IPS-18c (cell line): ENCODE data around the gene MARCHF6.
"Not testable (repeated sequence)": the region's sequence is repeated elsewhere in the genome, so short reads cannot be mapped to it uniquely, and the experiment has no call there.

Experiments used
- H3K4me3 ChIP-seq: 2 replicates; pipeline ENCODE4 v1.7.0; 2013; ENCODE audit warnings: low read depth, mild to moderate bottlenecking, low read length, moderate library complexity; ENCODE audit not compliant: insufficient read depth
- H3K9me3 ChIP-seq: one replicate; pipeline ENCODE4 v1.6.1; 2013; ENCODE audit warnings: mild to moderate bottlenecking, low read length, moderate library complexity; ENCODE audit not compliant: control insufficient read depth, insufficient read depth

MARCHF6 gene

DNA sequence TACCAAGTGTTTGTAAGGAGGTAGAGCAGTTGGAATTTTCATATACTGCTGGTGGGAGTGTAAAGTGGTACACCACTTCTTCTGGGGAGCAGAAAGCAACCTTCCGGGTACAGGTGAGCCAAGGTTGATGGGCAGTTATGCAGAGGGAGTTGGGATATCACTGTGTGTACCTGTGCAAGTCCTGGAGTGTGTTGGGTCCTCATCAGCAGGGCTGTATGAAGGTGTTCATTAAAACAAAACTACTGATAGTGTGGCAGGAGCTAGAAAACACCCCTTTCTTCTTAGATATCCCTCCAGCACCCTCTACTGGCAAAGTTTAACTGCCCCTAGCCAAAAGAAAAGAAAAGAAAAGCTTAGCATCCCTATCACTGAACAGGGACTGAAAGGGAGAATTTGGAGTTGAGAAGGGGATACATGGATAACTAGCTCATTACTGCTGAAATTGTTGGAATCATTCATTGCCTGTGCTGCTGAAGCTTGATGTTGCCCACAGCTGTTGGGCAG is 10.7 kb downstream of the MARCHF6 start:
- H3K4me3 ChIP-seq: no peak overlapping the region
- H3K9me3 ChIP-seq: no peaks in the 10 kb centered on the region

DNA sequence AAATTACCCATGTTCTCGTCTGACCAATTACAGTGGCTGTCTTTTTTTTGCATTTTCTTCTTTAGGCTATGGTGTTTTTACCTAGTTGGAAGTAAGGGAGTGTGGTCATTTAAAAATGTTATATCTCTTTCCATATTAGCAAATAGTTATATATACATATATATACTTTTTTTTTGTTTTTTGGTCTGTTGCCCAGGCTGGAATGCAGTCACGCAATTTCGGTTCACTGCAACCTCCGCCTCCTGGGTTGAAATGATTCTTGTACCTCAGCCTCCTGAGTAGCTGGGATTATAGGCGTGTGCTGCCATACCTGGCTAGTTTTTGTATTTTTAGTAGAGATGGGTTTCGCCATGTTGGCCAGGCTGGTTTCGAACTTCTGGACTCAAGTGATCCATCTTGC is 12.3 kb downstream of the MARCHF6 start:
- Histone ChIP-seq H3K9me3 (no peaks in the 10 kb centered on the region), H3K4me3 (no peak overlapping the region)

DNA sequence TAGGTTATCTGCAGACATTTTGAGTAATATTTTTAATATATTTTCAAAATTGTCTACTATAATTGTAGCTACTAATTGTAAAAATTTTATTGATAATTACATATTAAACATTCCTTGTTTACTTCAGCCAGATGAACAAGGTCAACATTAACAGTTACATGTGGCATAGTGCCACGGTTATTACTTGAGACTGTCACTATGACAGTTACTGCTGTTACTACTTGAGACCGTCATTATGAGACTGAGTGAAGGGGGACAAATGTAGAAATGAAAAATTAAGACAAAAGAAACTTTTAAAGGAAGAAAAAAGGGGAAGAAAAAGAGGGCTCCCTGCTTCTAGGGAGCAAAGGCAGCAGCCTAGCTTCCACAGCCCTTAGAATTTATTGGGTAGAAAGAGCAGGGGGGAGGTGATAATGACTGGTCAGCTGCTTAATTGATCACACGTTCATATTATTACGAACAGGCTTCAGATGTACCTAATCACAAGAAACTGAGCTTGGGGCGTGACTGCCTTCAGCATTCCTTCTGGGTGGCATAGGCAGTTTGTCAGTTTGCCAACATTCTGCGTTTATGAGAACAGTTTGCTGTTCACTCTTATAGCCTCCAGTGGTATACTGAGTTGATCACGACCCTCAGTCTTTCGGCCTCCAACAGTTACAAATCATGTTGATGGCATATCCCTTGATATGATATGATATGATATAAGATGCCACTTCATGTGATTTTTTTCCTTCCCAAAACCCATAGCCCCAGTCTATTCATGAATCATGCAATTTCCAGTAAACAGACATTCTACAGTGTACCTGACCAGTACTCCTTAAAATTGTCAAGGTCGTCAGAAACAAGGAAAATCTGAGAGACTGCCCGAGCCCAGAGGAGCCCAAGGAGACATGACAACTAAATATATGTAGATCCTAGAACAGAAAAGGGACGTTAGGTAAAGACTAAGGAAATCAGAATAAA is 13.1 kb downstream of the MARCHF6 start:
- Histone ChIP-seq H3K9me3 (no peaks in the 10 kb centered on the region), H3K4me3 (no peak overlapping the region)

DNA sequence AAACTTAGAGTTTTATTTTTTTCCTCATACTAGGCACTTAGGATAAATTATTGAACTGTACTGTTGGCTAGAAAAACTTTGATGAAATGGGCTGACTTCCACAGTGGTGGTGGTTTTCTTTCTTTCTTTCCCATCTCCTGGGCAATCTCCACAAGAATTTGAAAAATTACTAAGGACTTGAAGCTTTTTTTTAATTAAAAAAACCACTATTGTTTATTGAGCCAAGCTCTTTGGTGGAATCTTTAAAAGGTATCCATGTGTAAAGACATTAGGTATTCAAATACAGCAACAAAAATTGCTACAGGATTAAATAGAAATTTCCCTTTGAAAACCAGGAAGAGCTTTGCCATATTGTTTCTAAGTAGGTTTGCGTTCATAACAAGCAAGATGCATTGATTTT is 14.1 kb downstream of the MARCHF6 start:
- H3K4me3 ChIP-seq: no peak overlapping the region
- no peaks in the 10 kb centered on the region for H3K9me3 ChIP-seq

DNA sequence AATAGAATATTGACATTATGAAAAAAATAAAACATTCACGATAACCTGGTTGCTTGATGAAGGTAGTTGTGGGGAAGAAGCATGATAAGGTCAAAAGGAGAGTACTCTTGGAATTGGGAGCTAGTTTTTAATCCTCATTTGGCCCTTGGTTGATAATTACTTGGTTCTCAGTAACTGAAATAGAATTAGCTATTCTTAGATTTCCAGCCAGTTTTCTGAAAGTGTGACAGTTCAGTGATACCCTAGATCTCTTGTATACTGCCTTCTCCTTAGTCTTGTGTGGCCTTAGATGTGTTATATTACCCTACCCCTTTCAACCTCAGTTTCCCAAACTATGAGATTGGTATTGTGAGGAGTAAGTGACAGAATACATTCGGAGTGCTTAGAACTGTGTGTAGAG is 17.4 kb downstream of the MARCHF6 start:
- H3K4me3 ChIP-seq: no peak overlapping the region
- H3K9me3 ChIP-seq: no peaks in the 10 kb centered on the region

DNA sequence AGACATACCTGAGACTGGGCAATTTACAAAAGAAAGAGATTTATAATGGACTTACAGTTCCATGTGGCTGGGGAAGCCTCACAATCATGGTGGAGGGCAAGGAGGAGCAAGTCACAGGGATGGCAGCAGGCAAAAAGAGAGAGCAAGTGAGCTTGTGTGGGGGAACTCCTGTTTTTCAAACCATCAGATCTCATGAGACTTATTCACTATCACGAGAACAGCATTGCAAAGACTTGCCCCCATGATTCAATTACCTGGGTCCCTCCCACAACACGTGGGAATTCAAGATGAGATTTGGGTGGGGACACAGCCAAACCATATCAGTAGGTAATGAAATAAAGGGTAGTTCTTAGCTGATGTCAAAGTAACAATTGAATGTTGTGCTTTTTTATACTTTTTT is 17.9 kb downstream of the MARCHF6 start:
- not testable (repeated sequence) for H3K4me3 ChIP-seq, H3K9me3 ChIP-seq

DNA sequence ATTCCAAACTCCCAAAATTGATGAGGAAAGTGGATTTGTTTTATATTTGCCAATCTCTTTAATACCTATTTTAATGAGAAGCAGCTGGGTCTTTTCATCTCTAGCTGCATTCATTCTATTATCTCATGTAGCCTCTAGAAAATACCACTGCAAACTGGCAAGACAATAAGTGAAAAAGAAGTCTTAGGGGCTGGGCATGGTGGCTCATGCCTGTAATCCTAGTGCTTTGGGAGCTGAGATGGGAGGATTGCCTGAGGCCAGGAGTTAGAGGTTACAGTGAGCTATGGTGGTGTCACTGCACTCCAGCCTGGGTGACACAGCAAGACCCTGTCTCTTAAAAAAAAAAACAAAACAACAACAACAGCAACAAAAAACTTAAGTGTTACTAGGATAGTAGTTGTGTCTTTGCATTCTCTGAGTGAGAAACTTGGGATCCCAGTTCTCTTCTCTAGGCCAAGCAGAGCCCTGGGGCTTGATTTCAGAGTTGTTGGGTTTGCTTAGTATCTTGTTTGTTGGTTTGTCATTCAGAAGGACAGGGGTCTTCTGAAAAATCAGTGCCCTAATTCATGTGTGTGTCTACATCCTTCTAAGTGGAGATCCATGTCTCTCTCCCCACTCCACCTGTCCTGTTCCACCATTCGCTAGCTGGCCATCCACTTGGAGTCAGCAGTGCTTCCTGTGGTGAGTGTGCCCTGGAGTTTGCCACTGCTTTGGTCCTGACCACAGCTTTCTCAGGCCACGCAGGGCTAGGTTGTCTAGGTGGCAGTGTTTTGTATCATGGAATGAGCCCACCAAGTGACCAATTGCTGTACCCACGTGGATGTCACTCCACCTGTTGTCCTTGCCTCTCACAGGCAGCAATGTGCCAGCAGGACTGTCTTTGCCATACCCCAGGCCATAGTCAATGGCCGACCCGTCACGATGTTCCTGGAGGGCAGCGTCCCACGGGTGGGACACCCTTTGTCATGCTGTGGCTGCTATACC is 19.5 kb downstream of the MARCHF6 start:
- Histone ChIP-seq H3K9me3 (no peaks in the 10 kb centered on the region), H3K4me3 (no peak overlapping the region)

DNA sequence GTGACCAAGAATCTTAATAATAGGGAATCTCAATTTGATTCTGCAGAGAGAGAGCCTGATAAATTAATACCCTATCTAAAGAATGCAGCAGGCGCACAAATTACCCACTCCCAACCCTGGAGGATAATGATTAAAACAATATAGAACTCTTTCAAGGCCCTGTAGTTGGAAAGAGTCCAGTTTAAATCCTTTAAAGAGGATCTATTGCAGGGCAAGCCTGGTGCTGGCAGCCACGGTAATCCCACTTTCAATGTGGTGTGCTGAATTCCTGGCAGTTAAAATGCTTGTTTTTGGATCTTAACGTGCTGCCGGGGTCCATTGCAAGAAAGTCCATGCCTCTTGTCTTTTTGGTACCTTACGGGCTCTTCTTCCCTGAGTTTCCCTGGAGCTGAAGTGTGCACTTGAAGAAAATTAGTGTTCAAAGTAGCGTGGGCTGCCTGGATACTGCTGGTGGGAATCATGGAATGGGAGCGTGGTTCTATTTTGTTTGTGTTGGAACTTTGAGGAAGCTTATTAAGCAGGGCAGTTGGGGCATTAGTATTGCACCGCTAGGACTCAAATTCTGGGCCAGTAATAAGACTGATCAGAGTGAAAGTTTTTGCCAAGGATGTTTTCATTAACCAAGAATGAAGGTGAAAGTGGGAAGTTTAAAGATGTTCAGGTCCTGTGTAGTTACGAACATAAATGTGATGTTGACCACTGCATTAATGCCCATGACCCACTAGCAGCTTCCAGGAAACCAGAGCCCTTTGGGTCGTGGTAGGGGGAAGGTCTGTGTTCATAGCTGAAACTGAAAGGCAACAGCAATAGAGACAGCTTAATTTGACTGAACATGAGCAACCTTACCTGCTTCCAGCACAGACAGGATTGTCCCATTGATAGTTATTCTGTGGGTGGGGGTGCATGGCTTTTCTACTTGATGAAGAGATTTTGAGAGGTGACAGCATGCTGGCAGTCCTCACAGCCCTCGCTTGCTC is 20.8 kb downstream of the MARCHF6 start:
- H3K9me3 ChIP-seq: no peaks in the 10 kb centered on the region
- no peak overlapping the region for H3K4me3 ChIP-seq

DNA sequence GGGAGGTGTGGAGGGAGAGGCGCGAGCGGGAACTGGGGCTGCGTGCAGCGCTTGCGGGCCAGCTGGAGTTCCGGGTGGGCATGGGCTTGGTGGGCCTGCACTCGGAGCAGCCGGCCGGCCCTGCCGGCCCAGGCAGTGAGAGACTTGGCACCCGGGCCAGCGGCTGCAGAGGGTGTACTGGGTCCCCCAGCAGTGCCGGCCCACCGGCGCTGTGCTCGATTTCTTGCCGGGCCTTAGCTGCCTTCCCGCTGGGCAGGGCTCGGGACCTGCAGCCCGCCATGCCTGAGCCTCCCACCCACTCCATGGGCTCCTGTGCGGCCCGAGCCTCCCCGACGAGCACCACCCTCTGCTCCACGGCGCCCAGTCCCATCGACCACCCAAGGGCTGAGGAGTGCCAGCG is 21.7 kb downstream of the MARCHF6 start:
- not testable (repeated sequence) for H3K4me3 ChIP-seq, H3K9me3 ChIP-seq

DNA sequence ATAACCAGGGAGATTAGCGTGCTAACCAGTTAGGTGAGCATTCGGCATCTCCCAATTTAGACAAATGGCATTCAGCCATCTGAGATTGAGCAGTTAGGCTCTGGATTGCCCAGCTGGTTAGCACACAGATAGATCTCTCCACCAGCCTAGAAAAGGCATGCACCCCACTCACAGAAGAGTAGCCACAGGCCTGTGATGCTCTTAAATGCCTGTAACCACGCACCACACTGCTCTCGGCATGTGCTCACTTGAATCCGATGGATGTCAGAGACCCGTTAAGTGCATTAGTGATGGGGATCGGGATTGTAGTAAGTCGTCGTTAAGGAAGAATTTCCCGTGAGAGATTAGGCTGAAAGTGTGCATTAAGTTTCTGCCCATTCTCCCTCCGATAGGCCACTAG is 23.0 kb downstream of the MARCHF6 start:
- Histone ChIP-seq H3K9me3 (no peaks in the 10 kb centered on the region), H3K4me3 (no peak overlapping the region)

DNA sequence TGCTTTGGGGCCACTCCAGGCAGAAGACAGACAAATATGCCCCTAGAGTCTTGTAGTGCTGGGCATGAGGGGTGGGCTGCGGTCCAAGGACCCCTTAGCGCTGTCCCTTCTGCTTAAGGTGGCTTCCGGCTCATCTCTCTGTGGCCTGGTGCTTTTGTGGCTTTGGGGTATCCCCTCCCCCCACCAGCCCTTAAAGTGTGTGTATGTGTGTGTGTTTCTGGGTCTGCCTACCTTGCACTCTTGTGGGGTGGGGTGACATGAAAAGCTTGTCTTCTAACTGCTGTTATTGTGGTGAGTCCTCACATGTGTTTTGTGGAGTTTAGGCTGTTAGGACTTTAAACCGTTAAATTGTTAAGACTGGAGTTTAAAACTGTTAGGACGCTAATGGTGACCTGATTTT is 23.6 kb downstream of the MARCHF6 start:
- Histone ChIP-seq H3K9me3 (no peaks in the 10 kb centered on the region), H3K4me3 (no peak overlapping the region)

DNA sequence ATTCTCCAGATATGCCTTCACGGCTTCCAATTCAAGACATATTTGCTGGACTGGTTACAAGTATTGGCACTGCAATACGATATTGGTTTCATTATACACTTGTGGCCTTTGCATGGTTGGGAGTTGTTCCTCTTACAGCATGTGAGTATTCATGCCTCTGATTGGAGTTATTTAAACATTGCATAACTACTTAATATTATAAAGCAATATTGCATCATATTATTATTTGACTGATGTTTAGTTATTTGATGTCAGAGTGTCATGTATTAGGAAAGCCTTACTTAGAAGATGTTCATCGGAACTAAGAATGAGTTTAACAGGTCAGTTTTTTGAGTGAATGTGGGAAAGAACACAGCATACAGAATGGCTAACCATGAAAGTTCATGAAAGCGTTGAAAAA is 28.3 kb downstream of the MARCHF6 start:
- no peaks in the 10 kb centered on the region for H3K9me3 ChIP-seq

DNA sequence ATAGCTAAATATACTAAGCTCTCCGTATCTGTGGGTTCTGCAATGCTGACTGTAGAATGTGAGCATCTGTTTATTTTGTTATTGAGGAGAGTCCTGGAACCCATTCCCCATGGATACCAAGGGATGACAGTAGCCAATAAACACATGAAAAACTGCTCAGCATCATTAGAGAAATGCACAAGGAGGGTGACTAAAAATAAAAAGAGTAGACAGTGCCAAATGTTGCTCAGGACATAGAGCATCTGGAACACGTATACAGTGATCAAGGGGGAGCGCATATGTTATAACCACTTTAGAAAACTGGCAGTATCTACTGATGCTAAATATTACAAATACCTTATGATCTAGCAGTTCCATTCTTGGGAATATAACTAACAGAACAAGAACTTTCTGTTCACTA is 31.0 kb downstream of the MARCHF6 start:
- H3K4me3 ChIP-seq: no peak overlapping the region

More for the DNA sequence above, 28.3 kb downstream of the MARCHF6 start:
- no peak overlapping the region for H3K4me3 ChIP-seq

DNA sequence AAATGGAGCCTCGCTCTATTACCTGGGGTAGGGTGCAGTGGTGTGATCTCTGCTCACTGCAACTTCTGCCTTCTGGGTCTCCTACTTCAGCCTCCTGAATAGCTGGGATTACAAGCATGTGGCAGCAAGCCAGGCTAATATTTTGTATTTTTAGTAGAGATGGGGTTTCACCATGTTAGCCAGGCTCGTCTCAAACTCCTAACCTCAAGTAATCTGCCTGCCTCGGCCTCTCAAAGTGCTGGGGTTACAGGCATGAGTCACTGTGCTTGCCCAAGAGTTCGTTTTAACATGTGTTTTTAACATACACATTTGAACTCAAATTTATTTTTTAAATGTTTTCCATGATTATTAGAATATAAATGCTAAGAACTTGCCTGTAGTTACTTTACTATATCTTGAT is 34.2 kb downstream of the MARCHF6 start:
- Histone ChIP-seq H3K4me3 (no peak overlapping the region), H3K9me3 (no peaks in the 10 kb centered on the region)

More for the DNA sequence above, 31.0 kb downstream of the MARCHF6 start:
- no peaks in the 10 kb centered on the region for H3K9me3 ChIP-seq

DNA sequence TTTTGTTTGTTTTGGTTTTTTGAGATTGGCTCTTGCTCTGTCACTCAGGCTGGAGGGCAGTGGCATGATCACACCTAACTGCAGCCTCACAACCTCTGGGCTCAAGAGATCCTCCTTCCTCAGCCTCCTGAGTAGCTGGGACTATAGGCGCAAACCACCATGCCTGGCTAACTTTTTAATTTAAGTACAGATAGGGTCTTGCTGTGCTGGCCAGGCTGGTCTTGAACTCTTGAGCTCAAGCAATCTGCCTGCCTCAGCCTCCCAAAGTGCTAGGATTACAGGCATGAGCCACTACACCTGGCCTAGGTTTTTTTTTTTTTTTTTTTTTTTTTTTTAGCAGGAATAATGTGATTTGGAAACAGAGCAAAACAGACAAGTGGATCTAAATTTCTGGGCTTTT is 37.6 kb downstream of the MARCHF6 start:
- Histone ChIP-seq H3K9me3 (no peaks in the 10 kb centered on the region), H3K4me3 (no peak overlapping the region)

DNA sequence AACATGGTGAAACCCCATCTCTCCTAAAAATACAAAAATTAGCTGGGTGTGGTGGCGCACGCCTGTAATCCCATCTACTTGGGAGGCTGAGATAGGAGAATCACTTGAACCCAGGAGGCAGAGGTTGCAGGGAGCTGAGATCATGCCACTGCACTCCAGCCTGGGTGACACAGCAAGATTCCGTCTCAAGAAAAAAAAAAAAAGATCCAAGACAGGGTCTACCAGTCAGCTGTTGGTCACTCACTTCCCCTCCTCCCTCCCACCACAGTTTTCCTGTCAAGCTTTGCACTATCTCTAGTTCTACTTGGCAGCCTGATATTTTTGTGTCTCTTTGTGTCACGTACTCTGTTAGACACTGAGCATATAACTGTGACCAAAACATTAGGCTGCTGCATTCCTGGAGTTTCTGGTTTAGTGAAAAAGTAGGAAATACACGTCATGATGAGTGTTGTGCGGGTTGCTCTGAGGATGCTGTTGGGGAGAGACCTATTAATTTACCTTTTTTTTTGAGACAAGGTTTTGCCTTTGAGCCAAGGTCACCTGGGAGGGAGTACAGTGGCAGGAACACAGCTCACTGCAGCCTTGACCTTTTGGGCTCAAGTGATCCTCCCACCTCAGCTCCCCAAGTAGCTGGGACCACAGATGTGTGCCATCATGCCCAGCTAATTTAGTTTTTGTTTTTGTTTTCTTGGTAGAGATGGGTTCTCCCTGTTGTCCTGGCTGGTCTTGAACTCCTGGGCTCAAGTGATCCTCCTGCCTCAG is 39.3 kb downstream of the MARCHF6 start:
- H3K9me3 ChIP-seq, H3K4me3 ChIP-seq: not testable (repeated sequence)
